Thyroid gland (tissue), 4 donors: Measurements from ENCODE around the gene PAM16.

Experiments
- CTCF ChIP-seq, 6 experiments: fragments of 200-600 bp in 3 of 6; fragments of 450-650 bp in 3 of 6; sonication (generic) in 3 of 6; IDR thresholded peaks; one replicate each; pipeline ENCODE4 v1.5.1; 2016 to 2019; ENCODE audit warnings: antibody characterized with exemption in 6 of 6, mild to moderate bottlenecking in 2 of 6, inconsistent platforms in 1 of 6, moderate library complexity in 1 of 6
- POLR2A ChIP-seq, 2 donors: fragments of 450-650 bp; IDR thresholded peaks; one replicate each; pipeline ENCODE4 v1.6.1; 2017; ENCODE audit warnings: antibody characterized with exemption in 2 of 2, mild to moderate bottlenecking in 2 of 2, moderate library complexity in 1 of 2

- TF ChIP-seq CTCF (IDR thresholded peaks at IDR 0.05) (no peak), POLR2A (IDR thresholded peaks at IDR 0.05) (no peak)
These were observed 8.0 kb downstream of the PAM16 start for GRCh38 chr16:4342866-4343744.
